Loucy (cell line): ENCODE results near the gene MITF.

Experiments used
- EZH2phosphoT487 ChIP-seq: fragments of 200-600 bp; IDR thresholded peaks from 2 replicates; pipeline ENCODE4 v1.6.1; 2018; ENCODE audit warnings: antibody characterized with exemption, mild to moderate bottlenecking, moderate library complexity, borderline replicate concordance
- TF ChIP-seq, protein P1 (sequence below): fragments of 200-600 bp; sonication (generic); conservative IDR thresholded peaks from 2 replicates; pipeline ENCODE4 v1.5.1; 2014; ENCODE audit warnings: mild to moderate bottlenecking, antibody characterized with exemption, low read length

DNA sequence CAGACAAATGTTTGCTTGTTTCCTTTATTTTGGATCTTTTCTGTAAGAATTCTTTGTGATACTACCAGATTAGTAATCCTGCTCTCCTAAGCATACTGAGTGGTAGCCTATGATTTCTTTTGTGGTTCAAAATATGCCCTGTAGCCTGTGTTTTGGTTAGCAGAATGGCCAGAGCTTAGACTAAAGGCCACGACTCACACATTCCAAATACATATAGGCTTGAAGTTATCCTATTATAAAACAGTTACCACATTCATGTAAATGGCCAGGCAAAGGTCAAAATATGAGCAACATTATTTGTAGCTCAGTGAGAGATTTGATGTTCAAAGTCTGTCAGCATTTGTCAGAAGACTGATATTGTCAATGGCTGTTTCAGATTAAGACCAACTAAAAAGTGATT lies 84.5 kb downstream of the MITF start:
- TF ChIP-seq, protein P1, sequence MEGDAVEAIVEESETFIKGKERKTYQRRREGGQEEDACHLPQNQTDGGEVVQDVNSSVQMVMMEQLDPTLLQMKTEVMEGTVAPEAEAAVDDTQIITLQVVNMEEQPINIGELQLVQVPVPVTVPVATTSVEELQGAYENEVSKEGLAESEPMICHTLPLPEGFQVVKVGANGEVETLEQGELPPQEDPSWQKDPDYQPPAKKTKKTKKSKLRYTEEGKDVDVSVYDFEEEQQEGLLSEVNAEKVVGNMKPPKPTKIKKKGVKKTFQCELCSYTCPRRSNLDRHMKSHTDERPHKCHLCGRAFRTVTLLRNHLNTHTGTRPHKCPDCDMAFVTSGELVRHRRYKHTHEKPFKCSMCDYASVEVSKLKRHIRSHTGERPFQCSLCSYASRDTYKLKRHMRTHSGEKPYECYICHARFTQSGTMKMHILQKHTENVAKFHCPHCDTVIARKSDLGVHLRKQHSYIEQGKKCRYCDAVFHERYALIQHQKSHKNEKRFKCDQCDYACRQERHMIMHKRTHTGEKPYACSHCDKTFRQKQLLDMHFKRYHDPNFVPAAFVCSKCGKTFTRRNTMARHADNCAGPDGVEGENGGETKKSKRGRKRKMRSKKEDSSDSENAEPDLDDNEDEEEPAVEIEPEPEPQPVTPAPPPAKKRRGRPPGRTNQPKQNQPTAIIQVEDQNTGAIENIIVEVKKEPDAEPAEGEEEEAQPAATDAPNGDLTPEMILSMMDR: no peak
- no peak for TF ChIP-seq EZH2phosphoT487
